Measurements from ENCODE around the gene AVPR1B. TPM values are rescaled to one million over a fixed set of nuclear protein-coding genes. Genes with fewer than 3 reads are reported as not detected.

The AVPR1B gene, protein sequence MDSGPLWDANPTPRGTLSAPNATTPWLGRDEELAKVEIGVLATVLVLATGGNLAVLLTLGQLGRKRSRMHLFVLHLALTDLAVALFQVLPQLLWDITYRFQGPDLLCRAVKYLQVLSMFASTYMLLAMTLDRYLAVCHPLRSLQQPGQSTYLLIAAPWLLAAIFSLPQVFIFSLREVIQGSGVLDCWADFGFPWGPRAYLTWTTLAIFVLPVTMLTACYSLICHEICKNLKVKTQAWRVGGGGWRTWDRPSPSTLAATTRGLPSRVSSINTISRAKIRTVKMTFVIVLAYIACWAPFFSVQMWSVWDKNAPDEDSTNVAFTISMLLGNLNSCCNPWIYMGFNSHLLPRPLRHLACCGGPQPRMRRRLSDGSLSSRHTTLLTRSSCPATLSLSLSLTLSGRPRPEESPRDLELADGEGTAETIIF
- total RNA-seq (not detected), total RNA-seq (0 reads per million in 2 donors)

DNA sequence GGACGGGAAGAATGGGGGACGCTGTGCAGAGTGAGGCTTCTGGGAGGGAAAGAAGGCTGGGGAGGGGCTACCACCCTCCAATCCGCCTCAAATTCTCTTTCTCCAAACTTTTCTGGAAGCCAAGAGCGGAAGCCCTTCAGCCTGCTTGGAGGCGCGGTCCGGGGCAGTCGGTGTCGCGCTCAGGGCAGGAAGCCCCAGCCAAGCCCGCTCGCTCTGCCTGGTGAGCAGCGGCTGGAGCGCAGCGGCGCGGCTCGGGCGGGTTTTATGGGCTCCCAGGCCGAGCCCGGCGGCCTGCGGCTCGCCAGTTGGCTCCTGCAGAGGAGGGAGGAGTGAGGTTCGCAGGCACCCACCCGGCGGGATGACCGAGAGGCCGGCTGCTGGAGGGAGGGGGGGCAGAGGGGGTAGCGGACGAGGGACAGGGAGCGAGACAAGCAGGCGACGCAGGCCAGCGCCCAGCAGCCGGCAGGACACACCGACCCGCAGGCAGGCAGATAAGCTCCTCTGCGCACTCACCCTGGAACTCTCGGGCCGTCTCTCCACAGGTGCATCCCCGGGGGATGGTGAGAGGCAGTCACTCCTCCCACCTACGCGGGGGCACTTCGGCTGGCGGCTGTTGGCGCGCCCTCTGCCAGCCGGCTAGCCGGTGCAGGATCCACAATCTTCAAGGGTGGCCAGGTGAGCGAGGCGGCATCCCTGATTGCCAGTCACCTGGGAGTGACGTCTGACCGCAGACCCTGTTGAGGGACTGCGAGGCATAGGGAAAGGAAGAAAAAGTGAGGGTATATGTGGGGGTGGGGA is at the start of gene AVPR1B:
Gene AVPR1B, minus strand, starts transcription at position 238 of the 798 bp plus-strand sequence. CDS start 498 bp downstream, outside the sequence.
- ATAC-seq (peak; percentile 64), DNase-seq (no peak)
- H3K4me1 Mint-ChIP-seq, result peaks cover 12% of the 10 kb centered on the region
- H3K36me3 Mint-ChIP-seq (ENCODE audit: low read depth), result peaks cover 7% of the 10 kb centered on the region
- no peak within 1 kb of the TSS for H3K27ac Mint-ChIP-seq
- peak within 1 kb of the TSS; percentile 86 for H3K4me3 Mint-ChIP-seq
- peaks cover 62% of the 10 kb centered on the region for H3K27me3 Mint-ChIP-seq
- no peaks in the 10 kb centered on the region for H3K9me3 ChIP-seq (ENCODE audit: control insufficient read depth, low read length, poor library complexity, severe bottlenecking)

DNA sequence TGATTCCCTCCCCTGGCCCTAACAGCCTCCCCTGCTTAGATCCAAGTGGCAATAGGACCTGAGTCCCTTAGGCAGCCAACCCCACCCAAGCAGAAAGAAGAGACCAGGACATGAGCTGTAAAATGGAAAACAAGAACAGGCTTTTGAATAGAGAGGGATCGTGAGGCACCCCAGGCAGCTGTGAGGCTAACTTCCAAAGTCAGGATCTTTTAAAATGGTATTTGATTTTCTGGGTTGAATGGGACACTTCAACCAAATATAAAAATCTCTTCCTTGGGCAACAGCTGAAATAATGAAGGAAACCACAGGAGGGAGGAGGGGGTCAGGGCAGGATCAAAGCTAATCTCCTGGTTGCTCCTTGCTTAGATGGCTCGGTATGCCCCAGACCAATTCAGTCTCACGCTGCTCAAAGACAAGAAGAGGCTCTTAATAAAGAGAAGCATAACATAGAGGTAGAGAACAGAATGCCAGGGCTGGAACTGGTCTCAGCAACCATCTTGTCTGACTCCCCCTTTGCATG is 28.6 kb upstream of the AVPR1B start:
- H3K36me3 Mint-ChIP-seq (ENCODE audit: low read depth), result peaks cover 3% of the 10 kb centered on the region
- DNase-seq, result no peak
- peaks cover 2% of the 10 kb centered on the region for H3K4me1 Mint-ChIP-seq
- no peak for ATAC-seq
- no peaks in the 10 kb centered on the region for H3K9me3 ChIP-seq (ENCODE audit: control insufficient read depth, low read length, poor library complexity, severe bottlenecking)
- H3K4me3 Mint-ChIP-seq, result no peak overlapping the region
- H3K27ac Mint-ChIP-seq, result no peak overlapping the region
- H3K27me3 Mint-ChIP-seq, result peaks cover 60% of the 10 kb centered on the region

DNA sequence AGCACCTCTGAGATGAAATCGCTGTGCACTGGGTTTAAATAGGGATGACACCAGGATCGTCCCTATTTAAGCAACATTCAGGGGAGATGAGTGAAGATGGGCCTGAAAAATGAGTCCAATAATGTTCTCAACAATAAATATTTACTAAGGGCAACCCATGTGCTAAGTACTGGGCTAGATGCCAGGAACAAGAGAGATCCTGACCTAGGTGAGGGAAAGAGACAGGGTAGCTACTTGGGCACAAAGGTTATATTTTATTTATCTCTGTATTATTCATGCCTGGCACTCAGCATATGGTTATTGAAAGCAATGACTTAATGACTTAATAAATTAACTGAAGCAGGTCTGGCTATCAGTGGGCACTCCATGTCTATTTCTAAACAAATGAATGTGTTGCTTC is 27.4 kb upstream of the AVPR1B start:
- ATAC-seq, result no peak
- peaks cover 65% of the 10 kb centered on the region for H3K27me3 Mint-ChIP-seq
- H3K4me3 Mint-ChIP-seq, result no peak overlapping the region
- peaks cover 3% of the 10 kb centered on the region for H3K36me3 Mint-ChIP-seq (ENCODE audit: low read depth)
- H3K27ac Mint-ChIP-seq, result no peak overlapping the region
- no peak for DNase-seq
- H3K4me1 Mint-ChIP-seq, result peaks cover 2% of the 10 kb centered on the region
- no peaks in the 10 kb centered on the region for H3K9me3 ChIP-seq (ENCODE audit: control insufficient read depth, low read length, poor library complexity, severe bottlenecking)

DNA sequence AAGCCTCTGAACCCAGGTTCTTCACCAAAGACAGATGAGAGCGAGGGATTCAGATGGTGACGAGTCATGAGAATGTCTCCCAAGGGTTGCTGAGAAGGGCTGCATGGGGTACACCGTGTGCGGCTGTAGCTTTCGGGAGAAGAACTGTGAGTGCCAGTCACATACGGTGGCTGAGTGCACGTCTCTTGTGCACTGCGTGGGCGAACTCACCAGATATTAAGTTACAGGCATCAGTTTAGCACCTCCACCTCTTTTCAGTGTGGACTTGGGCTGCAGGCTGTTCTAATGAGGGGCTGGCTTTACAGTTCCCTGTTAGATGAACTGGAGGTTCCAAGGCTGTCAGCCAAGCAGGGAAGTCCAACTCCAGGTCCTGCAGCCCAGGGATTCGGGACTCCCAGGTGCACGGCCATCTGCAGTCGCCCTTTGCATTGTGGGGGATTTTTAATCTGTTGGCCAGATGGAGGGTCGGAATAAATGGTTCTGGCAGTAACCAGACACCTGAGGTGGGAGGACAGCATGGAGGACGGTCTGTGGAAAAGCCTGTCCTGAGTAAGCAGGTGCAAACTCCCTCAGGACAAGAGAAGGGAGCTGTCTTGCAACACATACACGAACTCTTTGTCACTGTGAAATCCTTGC is 26.5 kb upstream of the AVPR1B start:
- no peaks in the 10 kb centered on the region for H3K9me3 ChIP-seq (ENCODE audit: control insufficient read depth, low read length, poor library complexity, severe bottlenecking)
- ATAC-seq, result no peak
- Mint-ChIP-seq H3K27me3 (peaks cover 72% of the 10 kb centered on the region), H3K4me1 (peaks cover 2% of the 10 kb centered on the region), H3K4me3 (no peak overlapping the region), H3K36me3 (ENCODE audit: low read depth) (peaks cover 3% of the 10 kb centered on the region), H3K27ac (no peak overlapping the region)
- no peak for DNase-seq

DNA sequence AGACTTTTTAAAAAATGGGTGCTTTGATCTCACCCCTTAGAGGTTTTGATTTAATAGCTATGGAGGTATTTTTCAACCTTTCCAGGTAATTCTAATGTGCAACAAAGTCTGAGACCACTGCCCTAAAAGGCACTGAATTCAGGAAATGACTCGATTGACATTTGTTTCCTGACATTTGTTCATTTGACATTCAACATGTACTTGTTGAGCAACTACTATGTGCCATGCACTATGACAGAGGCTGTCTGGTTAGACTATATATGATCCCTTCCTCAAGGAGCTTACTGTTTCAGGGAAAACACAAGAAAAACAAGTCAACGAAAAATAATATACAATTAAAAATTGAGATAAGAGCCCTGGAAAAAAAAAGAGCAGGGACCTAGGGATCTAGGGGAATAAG is 25.6 kb upstream of the AVPR1B start:
- DNase-seq (no peak), ATAC-seq (no peak)
- peaks cover 81% of the 10 kb centered on the region for H3K27me3 Mint-ChIP-seq
- H3K4me1 Mint-ChIP-seq, result peaks cover 2% of the 10 kb centered on the region
- no peaks in the 10 kb centered on the region for H3K9me3 ChIP-seq (ENCODE audit: control insufficient read depth, low read length, poor library complexity, severe bottlenecking)
- H3K27ac Mint-ChIP-seq, result no peak overlapping the region
- H3K4me3 Mint-ChIP-seq, result no peak overlapping the region
- peaks cover 3% of the 10 kb centered on the region for H3K36me3 Mint-ChIP-seq (ENCODE audit: low read depth)

DNA sequence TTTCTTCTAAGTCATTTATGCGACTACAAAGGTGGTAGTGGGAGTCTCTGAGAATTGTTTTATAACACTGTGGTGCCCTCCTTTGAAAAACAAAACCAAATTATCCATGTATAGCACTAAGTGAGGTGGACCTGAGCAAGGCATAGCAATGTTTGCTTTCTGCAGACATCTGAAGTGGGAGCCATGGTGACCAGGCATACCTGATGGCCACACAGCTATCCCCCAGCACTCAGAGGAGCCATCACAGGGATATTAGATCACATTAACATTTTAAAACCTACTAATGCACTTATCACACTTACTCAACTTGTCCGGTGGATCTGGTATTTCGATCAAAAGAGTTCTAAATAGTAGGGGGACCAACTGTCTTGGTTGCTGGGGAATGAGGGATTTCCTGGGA is 24.8 kb upstream of the AVPR1B start:
- ATAC-seq, result no peak
- peaks cover 84% of the 10 kb centered on the region for H3K27me3 Mint-ChIP-seq

DNA sequence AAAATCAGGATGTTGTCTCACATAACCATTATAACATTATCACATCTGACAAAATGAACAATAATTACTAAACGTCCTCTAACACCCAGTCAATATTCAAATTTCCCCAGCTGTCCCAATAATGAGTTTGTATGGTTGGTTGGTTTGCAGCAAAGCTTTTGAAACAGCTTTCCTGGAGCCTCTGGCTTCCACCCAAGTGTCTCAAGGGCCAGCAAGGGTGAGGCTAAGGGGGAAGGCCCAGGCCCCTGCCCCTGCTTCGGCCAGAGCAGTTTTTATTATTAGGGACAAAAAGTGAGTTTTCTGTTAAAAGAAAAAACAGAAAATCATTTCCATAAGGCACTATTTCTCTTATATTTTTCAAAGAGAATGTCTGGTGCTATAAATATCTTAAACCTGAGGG is 19.1 kb upstream of the AVPR1B start:
- Mint-ChIP-seq H3K27ac (no peak overlapping the region), H3K4me1 (no peaks in the 10 kb centered on the region), H3K4me3 (no peak overlapping the region), H3K27me3 (peaks cover 56% of the 10 kb centered on the region), H3K36me3 (ENCODE audit: low read depth) (no peaks in the 10 kb centered on the region)
- no peak for ATAC-seq
- DNase-seq, result no peak
- no peaks in the 10 kb centered on the region for H3K9me3 ChIP-seq (ENCODE audit: control insufficient read depth, low read length, poor library complexity, severe bottlenecking)

More for the DNA sequence above, 24.8 kb upstream of the AVPR1B start:
- H3K9me3 ChIP-seq (ENCODE audit: control insufficient read depth, low read length, poor library complexity, severe bottlenecking), result no peaks in the 10 kb centered on the region
- Mint-ChIP-seq H3K4me3 (no peak overlapping the region), H3K36me3 (ENCODE audit: low read depth) (peaks cover 3% of the 10 kb centered on the region), H3K27ac (no peak overlapping the region), H3K4me1 (peaks cover 2% of the 10 kb centered on the region)
- DNase-seq, result no peak

DNA sequence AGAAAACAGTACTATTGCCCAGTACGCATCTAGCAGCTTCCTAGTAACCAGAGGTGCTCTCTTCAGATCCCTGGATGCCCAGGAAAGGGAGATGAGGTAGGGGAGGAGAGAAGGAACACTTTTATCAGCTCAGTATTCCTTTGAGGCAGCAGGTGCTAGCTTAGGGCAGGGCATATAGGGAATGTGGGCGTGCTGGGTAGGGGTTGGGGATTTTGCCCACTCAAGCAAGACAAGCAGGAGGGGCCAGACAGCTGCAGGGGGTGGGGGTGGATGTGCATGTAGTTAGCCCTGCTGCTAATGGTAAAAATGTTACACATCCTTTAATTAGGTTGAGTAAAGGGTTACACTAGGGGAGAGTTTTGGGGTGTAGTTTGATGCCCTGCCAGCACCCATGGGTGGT is 18.1 kb upstream of the AVPR1B start:
- H3K4me1 Mint-ChIP-seq, result no peaks in the 10 kb centered on the region
- no peaks in the 10 kb centered on the region for H3K9me3 ChIP-seq (ENCODE audit: control insufficient read depth, low read length, poor library complexity, severe bottlenecking)
- H3K36me3 Mint-ChIP-seq (ENCODE audit: low read depth), result no peaks in the 10 kb centered on the region
- DNase-seq, result no peak
- ATAC-seq, result no peak
- no peak overlapping the region for H3K27ac Mint-ChIP-seq
- H3K27me3 Mint-ChIP-seq, result peaks cover 55% of the 10 kb centered on the region
- H3K4me3 Mint-ChIP-seq, result no peak overlapping the region

DNA sequence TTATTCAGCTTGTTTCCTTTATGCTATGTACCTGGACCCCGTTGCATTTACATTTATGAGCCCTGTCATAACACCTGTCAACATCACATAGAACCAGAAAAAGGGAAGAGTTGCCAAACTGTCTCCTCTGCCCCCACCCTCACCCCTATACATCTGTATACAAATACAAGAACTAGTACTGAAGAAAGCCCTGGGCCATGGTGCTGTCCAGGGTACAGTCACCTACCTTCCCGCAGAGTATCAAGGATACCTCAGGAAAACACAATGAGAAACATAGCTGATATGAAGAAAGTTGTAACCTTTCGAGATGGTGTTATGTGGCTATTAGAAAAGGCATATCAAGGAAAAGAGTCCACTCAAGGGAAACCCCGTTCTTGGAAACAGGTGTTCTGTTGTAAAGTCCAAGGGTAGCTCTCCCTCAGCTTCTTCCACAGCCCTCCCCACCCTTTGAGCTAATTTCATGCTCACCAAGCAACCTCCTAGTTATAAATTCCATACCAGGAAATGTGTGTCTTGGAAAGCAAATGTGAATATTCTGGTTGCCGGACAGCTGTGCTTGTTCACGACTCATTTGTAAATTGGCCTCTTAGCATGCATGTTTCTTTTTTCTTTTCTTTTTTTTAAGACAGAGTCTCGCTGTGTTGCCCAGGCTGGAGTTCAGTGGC is 16.7 kb upstream of the AVPR1B start:
- H3K4me1 Mint-ChIP-seq, result no peaks in the 10 kb centered on the region
- H3K27ac Mint-ChIP-seq, result no peak overlapping the region
- no peak overlapping the region for H3K4me3 Mint-ChIP-seq
- no peaks in the 10 kb centered on the region for H3K36me3 Mint-ChIP-seq (ENCODE audit: low read depth)
- H3K27me3 Mint-ChIP-seq, result peaks cover 44% of the 10 kb centered on the region
- H3K9me3 ChIP-seq (ENCODE audit: control insufficient read depth, low read length, poor library complexity, severe bottlenecking), result no peaks in the 10 kb centered on the region
- ATAC-seq, result no peak
- no peak for DNase-seq

DNA sequence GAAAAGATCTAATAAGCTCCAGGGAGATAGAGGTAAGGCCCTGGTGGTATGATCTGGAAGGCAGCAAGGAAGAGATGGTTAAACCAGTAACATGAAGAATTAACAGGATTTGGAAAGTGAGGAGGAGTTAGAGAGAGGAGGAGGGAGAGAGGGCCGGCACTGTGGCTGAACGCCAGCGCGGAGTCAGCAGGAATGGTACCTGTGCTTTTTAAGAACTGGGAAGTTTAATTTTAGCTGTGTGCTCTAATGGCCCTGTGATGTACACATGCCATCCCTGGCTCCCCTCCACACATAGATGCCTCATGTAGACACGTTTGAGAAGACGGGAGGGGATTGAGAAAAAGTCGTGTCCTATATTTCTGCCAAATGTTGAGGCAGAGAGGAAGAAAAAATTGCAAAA is 13.8 kb upstream of the AVPR1B start:
- Mint-ChIP-seq H3K27ac (no peak overlapping the region), H3K27me3 (peaks cover 50% of the 10 kb centered on the region), H3K36me3 (ENCODE audit: low read depth) (no peaks in the 10 kb centered on the region), H3K4me1 (no peaks in the 10 kb centered on the region), H3K4me3 (no peak overlapping the region)
- no peaks in the 10 kb centered on the region for H3K9me3 ChIP-seq (ENCODE audit: control insufficient read depth, low read length, poor library complexity, severe bottlenecking)
- ATAC-seq (no peak), DNase-seq (no peak)

DNA sequence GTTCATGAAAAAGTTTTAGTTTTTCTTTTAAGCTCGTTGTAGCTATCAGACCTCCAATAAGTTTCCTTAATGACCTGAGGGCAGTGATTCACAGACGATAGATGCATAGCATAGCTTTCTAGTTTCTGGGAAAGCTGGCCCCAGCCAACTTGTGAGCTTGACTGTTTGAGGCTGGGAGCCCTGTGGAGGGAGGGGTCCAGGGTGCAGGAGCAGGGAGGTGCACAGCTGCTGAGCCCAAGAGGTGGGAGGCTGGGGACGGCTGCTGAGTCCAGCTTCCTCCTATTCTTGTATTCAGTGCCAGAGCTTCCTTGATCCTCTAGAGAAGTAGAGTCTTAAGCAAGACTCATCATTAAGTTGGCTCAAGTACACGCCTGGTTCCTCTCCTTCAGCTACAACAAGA is 11.0 kb upstream of the AVPR1B start:
- Mint-ChIP-seq H3K4me3 (no peak overlapping the region), H3K36me3 (ENCODE audit: low read depth) (no peaks in the 10 kb centered on the region), H3K4me1 (no peaks in the 10 kb centered on the region), H3K27ac (no peak overlapping the region), H3K27me3 (peaks cover 42% of the 10 kb centered on the region)
- DNase-seq (no peak), ATAC-seq (no peak)
- no peaks in the 10 kb centered on the region for H3K9me3 ChIP-seq (ENCODE audit: control insufficient read depth, low read length, poor library complexity, severe bottlenecking)

DNA sequence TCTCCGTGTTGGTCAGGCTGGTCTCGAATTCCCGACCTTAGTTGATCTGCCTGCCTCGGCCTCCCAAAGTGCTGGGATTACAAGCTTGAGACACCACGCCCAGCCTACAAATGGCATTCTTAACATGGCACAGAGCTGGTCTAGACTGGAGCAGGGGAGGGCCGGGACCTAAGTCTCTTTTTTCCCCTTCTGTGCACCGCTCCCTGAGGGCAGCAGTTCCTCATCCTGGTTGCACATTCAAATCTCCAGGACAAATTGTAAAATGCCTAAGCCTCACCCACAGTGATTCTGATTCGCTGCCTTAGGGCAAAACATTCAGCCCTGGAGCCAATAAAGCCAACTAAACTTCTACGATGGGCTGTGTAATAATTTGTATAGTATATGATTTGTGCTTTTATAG is 10.1 kb upstream of the AVPR1B start:
- Mint-ChIP-seq H3K27me3 (peaks cover 42% of the 10 kb centered on the region), H3K36me3 (ENCODE audit: low read depth) (no peaks in the 10 kb centered on the region), H3K27ac (no peak overlapping the region), H3K4me3 (no peak overlapping the region), H3K4me1 (no peaks in the 10 kb centered on the region)
- no peak for DNase-seq
- no peak for ATAC-seq
- H3K9me3 ChIP-seq (ENCODE audit: control insufficient read depth, low read length, poor library complexity, severe bottlenecking), result peaks cover 3% of the 10 kb centered on the region

DNA sequence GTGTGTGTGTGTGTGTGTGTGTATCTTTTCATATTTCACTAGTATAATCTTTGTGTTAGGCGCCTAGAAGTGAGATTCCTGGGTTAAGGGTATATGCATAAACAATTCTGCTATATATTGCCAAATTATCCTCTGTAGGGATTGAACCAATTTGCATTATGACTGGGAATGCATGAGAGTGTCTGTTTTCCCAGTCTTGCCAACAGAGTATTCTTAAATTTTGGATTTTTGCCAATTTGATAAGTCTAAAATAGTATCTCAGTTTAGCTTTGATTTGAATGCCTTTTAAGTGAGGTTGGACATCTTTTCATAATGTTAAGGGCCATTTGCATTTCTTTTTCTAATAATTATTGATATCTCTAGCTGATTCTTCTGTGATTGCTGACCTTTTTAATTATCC is 8.2 kb upstream of the AVPR1B start:
- no peak overlapping the region for H3K4me3 Mint-ChIP-seq
- H3K27ac Mint-ChIP-seq, result no peak overlapping the region
- no peaks in the 10 kb centered on the region for H3K36me3 Mint-ChIP-seq (ENCODE audit: low read depth)
- H3K27me3 Mint-ChIP-seq, result peaks cover 37% of the 10 kb centered on the region
- no peaks in the 10 kb centered on the region for H3K4me1 Mint-ChIP-seq
- DNase-seq (no peak), ATAC-seq (no peak)
- H3K9me3 ChIP-seq (ENCODE audit: control insufficient read depth, low read length, poor library complexity, severe bottlenecking), result peaks cover 3% of the 10 kb centered on the region
